Ishikawa (cell line): ENCODE data around the gene MMS22L.

Experiments
- CEBPB ChIP-seq: IDR thresholded peaks from 2 replicates; pipeline ENCODE4 v1.6.1; 2012
- CREB1 ChIP-seq: IDR thresholded peaks from 2 replicates; pipeline ENCODE4 v1.6.1; 2012; ENCODE audit warnings: low read depth
- EGR1 ChIP-seq: IDR thresholded peaks from 2 replicates; pipeline ENCODE4 v1.6.1; 2012
- EP300 ChIP-seq: IDR thresholded peaks from 2 replicates; pipeline ENCODE4 v1.6.1; 2012; ENCODE audit warnings: borderline replicate concordance
- FOXM1 ChIP-seq: IDR thresholded peaks from 2 replicates; pipeline ENCODE4 v1.6.1; 2012; ENCODE audit warnings: low read depth, borderline replicate concordance
- MAX ChIP-seq: IDR thresholded peaks from 2 replicates; pipeline ENCODE4 v1.6.1; 2012
- NFIC ChIP-seq: IDR thresholded peaks from 2 replicates; pipeline ENCODE4 v1.6.1; 2012
- RAD21 ChIP-seq: IDR thresholded peaks from 2 replicates; pipeline ENCODE4 v1.6.1; 2012; ENCODE audit warnings: low read depth
- REST ChIP-seq: IDR thresholded peaks from 2 replicates; pipeline ENCODE4 v1.6.1; 2012; ENCODE audit warnings: low read depth, mild to moderate bottlenecking
- TAF1 ChIP-seq: IDR thresholded peaks from 2 replicates; pipeline ENCODE4 v1.6.1; 2012; ENCODE audit warnings: low read depth, mild to moderate bottlenecking
- TCF12 ChIP-seq: IDR thresholded peaks from 2 replicates; pipeline ENCODE4 v1.6.1; 2012; ENCODE audit warnings: low read depth
- TEAD4 ChIP-seq: IDR thresholded peaks from 2 replicates; pipeline ENCODE4 v1.6.1; 2012
- USF1 ChIP-seq: IDR thresholded peaks from 2 replicates; pipeline ENCODE4 v1.6.1; 2012
- YY1 ChIP-seq: IDR thresholded peaks from 2 replicates; pipeline ENCODE4 v1.6.1; 2012; ENCODE audit warnings: low read depth
- ZBTB7A ChIP-seq: IDR thresholded peaks from 2 replicates; pipeline ENCODE4 v1.6.1; 2012; ENCODE audit warnings: low read depth

The MMS22L gene

GRCh38 chr6:97222903-97223302 is 60.1 kb downstream of the MMS22L start:
- no peak for TF ChIP-seq ZBTB7A
- no peak for TF ChIP-seq CREB1
- no peak for TF ChIP-seq MAX
- TF ChIP-seq RAD21 = no peak
- TF ChIP-seq TAF1 = no peak
- TF ChIP-seq TCF12 = no peak
- no peak for TF ChIP-seq NFIC
- no peak for TF ChIP-seq EGR1
- TF ChIP-seq USF1 = no peak
- TF ChIP-seq TEAD4 = no peak
- TF ChIP-seq YY1 = no peak
- TF ChIP-seq CEBPB = no peak
- TF ChIP-seq EP300 = no peak
- TF ChIP-seq FOXM1 = no peak
- no peak for TF ChIP-seq REST

GRCh38 chr6:97218912-97219311 is 64.1 kb downstream of the MMS22L start:
- TF ChIP-seq MAX (no peak), TCF12 (no peak), EGR1 (no peak), CEBPB (no peak), TAF1 (no peak), USF1 (no peak), RAD21 (no peak), FOXM1 (no peak), EP300 (no peak), CREB1 (no peak), TEAD4 (no peak), REST (no peak), NFIC (no peak), ZBTB7A (no peak), YY1 (no peak)

- no peak for TF ChIP-seq USF1
- peak; percentile 45 for TF ChIP-seq RAD21
These were observed 67.8 kb downstream of the MMS22L start for GRCh38 chr6:97215157-97215769.

GRCh38 chr6:97214671-97215070 is 68.3 kb downstream of the MMS22L start:
- no peak for TF ChIP-seq REST
- no peak for TF ChIP-seq ZBTB7A
- TF ChIP-seq USF1 = no peak
- no peak for TF ChIP-seq NFIC
- no peak for TF ChIP-seq CEBPB
- TF ChIP-seq EP300 = no peak
- no peak for TF ChIP-seq TCF12
